ENCODE data around the gene EVA1A.

The EVA1A gene

GRCh38 chr2:75560022-75560767 is 544 bp downstream of the EVA1A start:
- FAIRE-seq: no peak
- no peak for DNase-seq (ENCODE audit: insufficient read length)
- TF ChIP-seq POLR2A (IDR thresholded peaks at IDR 0.05; ENCODE audit: low read depth, low read length) (no peak), TAF1 (IDR thresholded peaks at IDR 0.05; ENCODE audit: borderline replicate concordance, low read depth, low read length) (no peak), POLR2AphosphoS5 (IDR thresholded peaks at IDR 0.05; ENCODE audit: low read depth, low read length) (no peak)

- FAIRE-seq (no peak), DNase-seq (ENCODE audit: insufficient read length) (no peak)
- TF ChIP-seq TAF1 (IDR thresholded peaks at IDR 0.05; ENCODE audit: borderline replicate concordance, low read depth, low read length) (no peak), POLR2A (IDR thresholded peaks at IDR 0.05; ENCODE audit: low read depth, low read length) (no peak), POLR2AphosphoS5 (IDR thresholded peaks at IDR 0.05; ENCODE audit: low read depth, low read length) (no peak)
Observed at GRCh38 chr2:75559680-75560021, 1.1 kb downstream of the EVA1A start.

- DNase-seq (ENCODE audit: insufficient read length) (no peak), FAIRE-seq (no peak)
- TF ChIP-seq TAF1 (IDR thresholded peaks at IDR 0.05; ENCODE audit: borderline replicate concordance, low read depth, low read length): no peak
- TF ChIP-seq POLR2A (IDR thresholded peaks at IDR 0.05; ENCODE audit: low read depth, low read length): no peak
- TF ChIP-seq POLR2AphosphoS5 (IDR thresholded peaks at IDR 0.05; ENCODE audit: low read depth, low read length): no peak
Observed at GRCh38 chr2:75558786-75559679, 1.7 kb downstream of the EVA1A start.

- DNase-seq (ENCODE audit: insufficient read length) (no peak), FAIRE-seq (no peak)
- no peak for TF ChIP-seq TAF1 (IDR thresholded peaks at IDR 0.05; ENCODE audit: borderline replicate concordance, low read depth, low read length)
- TF ChIP-seq POLR2AphosphoS5 (IDR thresholded peaks at IDR 0.05; ENCODE audit: low read depth, low read length): no peak
- no peak for TF ChIP-seq POLR2A (IDR thresholded peaks at IDR 0.05; ENCODE audit: low read depth, low read length)
Observed at GRCh38 chr2:75558136-75558535, 2.6 kb downstream of the EVA1A start.

GRCh38 chr2:75557474-75558133 is 3.1 kb downstream of the EVA1A start:
- TF ChIP-seq TAF1 (IDR thresholded peaks at IDR 0.05; ENCODE audit: borderline replicate concordance, low read depth, low read length): no peak
- TF ChIP-seq POLR2AphosphoS5 (IDR thresholded peaks at IDR 0.05; ENCODE audit: low read depth, low read length): no peak
- TF ChIP-seq POLR2A (IDR thresholded peaks at IDR 0.05; ENCODE audit: low read depth, low read length): no peak
- FAIRE-seq (no peak), DNase-seq (ENCODE audit: insufficient read length) (no peak)

- FAIRE-seq (no peak), DNase-seq (ENCODE audit: insufficient read length) (no peak)
- TF ChIP-seq TAF1 (IDR thresholded peaks at IDR 0.05; ENCODE audit: borderline replicate concordance, low read depth, low read length): no peak
- no peak for TF ChIP-seq POLR2A (IDR thresholded peaks at IDR 0.05; ENCODE audit: low read depth, low read length)
- TF ChIP-seq POLR2AphosphoS5 (IDR thresholded peaks at IDR 0.05; ENCODE audit: low read depth, low read length): no peak
Observed at GRCh38 chr2:75556679-75557366, 3.9 kb downstream of the EVA1A start.

- no peak for TF ChIP-seq TAF1 (IDR thresholded peaks at IDR 0.05; ENCODE audit: borderline replicate concordance, low read depth, low read length)
- no peak for TF ChIP-seq POLR2A (IDR thresholded peaks at IDR 0.05; ENCODE audit: low read depth, low read length)
- TF ChIP-seq POLR2AphosphoS5 (IDR thresholded peaks at IDR 0.05; ENCODE audit: low read depth, low read length): no peak
- DNase-seq (ENCODE audit: insufficient read length): no peak
- no peak for FAIRE-seq
Observed at GRCh38 chr2:75555701-75556100, 5.0 kb downstream of the EVA1A start.

GRCh38 chr2:75553935-75554531 is 6.7 kb downstream of the EVA1A start:
- TF ChIP-seq POLR2AphosphoS5 (IDR thresholded peaks at IDR 0.05; ENCODE audit: low read depth, low read length): no peak
- no peak for TF ChIP-seq TAF1 (IDR thresholded peaks at IDR 0.05; ENCODE audit: borderline replicate concordance, low read depth, low read length)
- TF ChIP-seq POLR2A (IDR thresholded peaks at IDR 0.05; ENCODE audit: low read depth, low read length): no peak
- DNase-seq (ENCODE audit: insufficient read length) (no peak), FAIRE-seq (no peak)

GRCh38 chr2:75552222-75552621 is 8.5 kb downstream of the EVA1A start:
- DNase-seq (ENCODE audit: insufficient read length) (no peak), FAIRE-seq (no peak)
- TF ChIP-seq POLR2A (IDR thresholded peaks at IDR 0.05; ENCODE audit: low read depth, low read length) (no peak), TAF1 (IDR thresholded peaks at IDR 0.05; ENCODE audit: borderline replicate concordance, low read depth, low read length) (no peak), POLR2AphosphoS5 (IDR thresholded peaks at IDR 0.05; ENCODE audit: low read depth, low read length) (no peak)

- FAIRE-seq: no peak
- TF ChIP-seq POLR2A (IDR thresholded peaks at IDR 0.05; ENCODE audit: low read depth, low read length) (no peak), TAF1 (IDR thresholded peaks at IDR 0.05; ENCODE audit: borderline replicate concordance, low read depth, low read length) (no peak), POLR2AphosphoS5 (IDR thresholded peaks at IDR 0.05; ENCODE audit: low read depth, low read length) (no peak)
- no peak for DNase-seq (ENCODE audit: insufficient read length)
Observed at GRCh38 chr2:75551434-75551833, 9.3 kb downstream of the EVA1A start.

Data from GM12892 (cell line).